ENCODE data around the gene ZNF567. TPM values are rescaled to one million over a fixed set of nuclear protein-coding genes. Genes with fewer than 3 reads are reported as not detected.

ZNF567 gene
- total and polyA plus RNA-seq, 2 donors (not counting 1 experiment from before 2014, with no cell fraction given), result 9.8 to 19.7 TPM

- 100% methylated on average over 1 of the region's 2 CpGs for WGBS (ENCODE audit: insufficient coverage)
- Mint-ChIP-seq H3K27ac (no peak overlapping the region), H3K4me1 (peaks cover 28% of the 10 kb centered on the region), H3K27me3 (no peaks in the 10 kb centered on the region), H3K9me3 (ENCODE audit: insufficient read depth) (peaks cover 3% of the 10 kb centered on the region), H3K4me3 (peak overlapping the region; percentile 100)
- Histone ChIP-seq H3K4me1 (ENCODE audit: control insufficient read depth in 2 of 2, insufficient read depth in 2 of 2, low read length in 2 of 2) (peaks cover 14 to 19% of the 10 kb centered on the region in 2 donors), H3K27me3 (replicated peaks in 1 of 4; ENCODE audit: control extremely low read depth in 1 of 4, control insufficient read depth in 3 of 4, insufficient read depth in 4 of 4, low read length in 3 of 4) (no peaks in the 10 kb centered on the region), H4K20me1 (ENCODE audit: control insufficient read depth, insufficient read depth, low read length, poor library complexity, severe bottlenecking) (no peaks in the 10 kb centered on the region), H3K9me3 (ENCODE audit: control extremely low read depth in 1 of 3, control insufficient read depth in 2 of 3, insufficient read depth in 1 of 3, low read length in 2 of 3) (peaks cover 0 to 9% (median under 1%) of the 10 kb centered on the region in 3 donors), H2AFZ (ENCODE audit: insufficient read depth, low read depth, low read length, poor library complexity, severe bottlenecking) (no peak overlapping the region), H3K79me2 (ENCODE audit: control insufficient read depth, insufficient read depth, low read length) (peaks cover 47% of the 10 kb centered on the region), H3K36me3 (replicated peaks in 1 of 2; ENCODE audit: control extremely low read depth in 1 of 2, control insufficient read depth in 1 of 2, extremely low read depth in 1 of 2, insufficient read depth in 2 of 2, low read length in 1 of 2) (peaks cover 0 to 10% of the 10 kb centered on the region in 2 experiments), H3K4me2 (replicated peaks; ENCODE audit: low read depth, low read length, poor library complexity, severe bottlenecking) (peak overlapping the region; percentile 80), H3K27ac (ENCODE audit: low read length in 2 of 2) (no peak overlapping the region), H3K4me3 (ENCODE audit: control extremely low read depth in 1 of 5, extremely low read depth in 1 of 5, insufficient read depth in 1 of 5, low read depth in 2 of 5, low read length in 4 of 5) (no peak overlapping the region), H3K9ac (ENCODE audit: low read length) (no peak overlapping the region)
- intact Hi-C loops (cut with micrococcal nuclease), result loop anchor here (2.0 to 10.0 kb wide), 2 partner anchors 157 to 1951 kb away; partner anchors contain the start of genes ZNF181 and ZNF260
- CTCF ChIA-PET, result no interaction called here
- POLR2A ChIA-PET, result no interaction called here
- no peak for DNase-seq
- no peak for ATAC-seq (ENCODE audit: low read depth)
- TF ChIP-seq EZH2 (IDR thresholded peaks at IDR 0.05; ENCODE audit: borderline replicate concordance, insufficient read depth, low read depth, low read length, poor library complexity, severe bottlenecking), result no peak
- TF ChIP-seq CTCF (IDR thresholded peaks at IDR 0.05), result no peak
Measured at GRCh38 chr19:36685835-36686234, 1.6 kb upstream of the ZNF567 start.
